OCI-LY3 (cell line): ENCODE measurements around the gene NCKAP5.

ENCODE experiments used
- H2AFZ ChIP-seq: fragments of 200-600, 300-600 bp; shearing (Covaris generic); 2 replicates; pipeline ENCODE4 v1.6.0; 2014; ENCODE audit warnings: antibody characterized with exemption, low read depth, low read length
- H3K27ac ChIP-seq: fragments of 200-600, 300-600 bp; sonication (generic); 2 replicates; pipeline ENCODE4 v1.5.1; 2014; ENCODE audit warnings: mild to moderate bottlenecking, low read length, moderate library complexity, mixed read lengths
- H3K27me3 ChIP-seq: fragments of 200-600, 300-600 bp; sonication (generic); 2 replicates; pipeline ENCODE4 v1.6.1; 2014; ENCODE audit warnings: low read depth, low read length, mixed read lengths
- H3K36me3 ChIP-seq: fragments of 200-600, 300-600 bp; sonication (generic); replicated peaks from 2 replicates; pipeline ENCODE3; 2014; ENCODE audit warnings: low read depth, low read length, mixed read lengths
- H3K4me1 ChIP-seq: fragments of 300-600, 200-600 bp; sonication (generic); 2 replicates; pipeline ENCODE4 v1.6.1; 2014; ENCODE audit warnings: low read length, mixed read lengths
- H3K4me2 ChIP-seq: fragments of 200-600, 300-600 bp; sonication (generic); 2 replicates; pipeline ENCODE4 v1.6.1; 2014; ENCODE audit warnings: low read length, mixed read lengths
- H3K4me3 ChIP-seq: fragments of 300-600, 200-600 bp; sonication (generic); 2 replicates; pipeline ENCODE4 v1.5.1; 2014; ENCODE audit warnings: antibody characterized with exemption, mild to moderate bottlenecking, low read length, moderate library complexity
- H3K79me2 ChIP-seq: fragments of 300-600, 200-600 bp; shearing (Covaris generic); 2 replicates; pipeline ENCODE4 v1.6.1; 2014; ENCODE audit warnings: mild to moderate bottlenecking, low read length, mixed read lengths
- H3K9ac ChIP-seq: fragments of 300-600, 200-600 bp; shearing (Covaris generic); 2 replicates; pipeline ENCODE4 v1.6.0; 2014; ENCODE audit warnings: mild to moderate bottlenecking, low read length, moderate library complexity
- H3K9me3 ChIP-seq: fragments of 200-600, 300-600 bp; shearing (Covaris generic); 2 replicates; pipeline ENCODE4 v1.6.1; 2014; ENCODE audit warnings: low read length, mixed read lengths; ENCODE audit not compliant: insufficient read depth
- H4K20me1 ChIP-seq: fragments of 200-600, 300-600 bp; sonication (generic); 2 replicates; pipeline ENCODE4 v1.6.1; 2016; ENCODE audit warnings: low read length, mixed read lengths; ENCODE audit not compliant: insufficient read depth
- EZH2phosphoT487 ChIP-seq: fragments of 200-600 bp; shearing (Covaris generic); IDR thresholded peaks from 2 replicates; pipeline ENCODE4 v1.6.1; 2018; ENCODE audit warnings: antibody characterized with exemption, mixed run types, low read depth
- TF ChIP-seq, protein P1 (sequence below): fragments of 200-600, 300-600 bp; sonication (generic); IDR thresholded peaks from 2 replicates; pipeline ENCODE4 v1.5.1; 2014; ENCODE audit warnings: antibody characterized with exemption, low read length, low read depth

NCKAP5 gene

DNA sequence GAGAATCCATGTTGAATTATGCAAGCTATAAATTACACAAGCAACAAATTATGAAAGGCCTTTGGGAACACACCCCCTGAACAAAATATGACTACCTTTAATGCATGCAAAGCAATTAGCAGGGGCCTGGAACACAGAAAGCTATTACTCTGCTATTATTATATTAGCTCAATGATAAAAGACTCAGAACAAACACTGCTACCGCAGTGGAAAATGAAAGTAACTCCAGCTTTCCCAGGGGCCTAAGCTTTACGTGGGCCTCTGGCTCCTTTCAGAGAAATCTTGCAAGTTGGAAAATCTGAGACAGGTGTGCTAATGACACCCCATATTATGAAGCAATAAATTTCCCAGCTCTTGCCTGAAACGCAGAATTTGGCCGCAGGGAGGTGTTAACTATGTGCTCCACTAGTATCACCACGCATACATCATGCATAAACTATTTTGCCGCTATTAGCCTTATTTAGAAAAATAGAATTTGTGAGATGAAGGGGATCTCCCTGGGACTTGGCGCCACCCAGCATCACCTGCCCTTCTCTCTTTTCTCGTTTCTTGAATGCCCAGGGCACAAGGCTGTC lies 576.7 kb downstream of the NCKAP5 start:
- TF ChIP-seq, protein P1, sequence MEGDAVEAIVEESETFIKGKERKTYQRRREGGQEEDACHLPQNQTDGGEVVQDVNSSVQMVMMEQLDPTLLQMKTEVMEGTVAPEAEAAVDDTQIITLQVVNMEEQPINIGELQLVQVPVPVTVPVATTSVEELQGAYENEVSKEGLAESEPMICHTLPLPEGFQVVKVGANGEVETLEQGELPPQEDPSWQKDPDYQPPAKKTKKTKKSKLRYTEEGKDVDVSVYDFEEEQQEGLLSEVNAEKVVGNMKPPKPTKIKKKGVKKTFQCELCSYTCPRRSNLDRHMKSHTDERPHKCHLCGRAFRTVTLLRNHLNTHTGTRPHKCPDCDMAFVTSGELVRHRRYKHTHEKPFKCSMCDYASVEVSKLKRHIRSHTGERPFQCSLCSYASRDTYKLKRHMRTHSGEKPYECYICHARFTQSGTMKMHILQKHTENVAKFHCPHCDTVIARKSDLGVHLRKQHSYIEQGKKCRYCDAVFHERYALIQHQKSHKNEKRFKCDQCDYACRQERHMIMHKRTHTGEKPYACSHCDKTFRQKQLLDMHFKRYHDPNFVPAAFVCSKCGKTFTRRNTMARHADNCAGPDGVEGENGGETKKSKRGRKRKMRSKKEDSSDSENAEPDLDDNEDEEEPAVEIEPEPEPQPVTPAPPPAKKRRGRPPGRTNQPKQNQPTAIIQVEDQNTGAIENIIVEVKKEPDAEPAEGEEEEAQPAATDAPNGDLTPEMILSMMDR = no peak
- TF ChIP-seq EZH2phosphoT487 = no peak

DNA sequence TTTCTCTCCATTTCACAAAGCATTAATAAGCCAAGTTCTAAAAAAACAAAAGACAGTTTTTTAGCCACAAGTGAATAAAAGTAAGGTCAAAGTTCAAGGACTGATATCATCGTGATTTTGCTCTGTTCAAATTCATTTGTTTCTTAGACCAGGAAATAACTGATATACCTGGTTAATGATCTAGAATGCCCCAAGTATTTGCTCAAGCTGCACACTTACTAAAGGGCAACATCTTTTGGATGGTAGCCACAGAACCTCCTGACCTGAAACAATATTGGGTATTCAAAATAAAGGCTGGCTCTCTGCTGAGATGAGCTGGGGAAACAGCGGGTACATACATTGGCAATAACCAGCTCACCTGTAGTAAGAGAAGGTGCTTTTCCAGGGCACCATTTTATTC lies 583.5 kb downstream of the NCKAP5 start:
- H3K27ac ChIP-seq = no peak overlapping the region
- no peaks in the 10 kb centered on the region for H3K79me2 ChIP-seq
- no peak overlapping the region for H3K9ac ChIP-seq
- H4K20me1 ChIP-seq = no peaks in the 10 kb centered on the region
- H3K4me3 ChIP-seq = no peak overlapping the region
- peaks cover 7% of the 10 kb centered on the region; the same call in 1 of the 2 replicates for H3K4me1 ChIP-seq
- H3K9me3 ChIP-seq = no peaks in the 10 kb centered on the region
- no peak overlapping the region for H3K4me2 ChIP-seq
- no peaks in the 10 kb centered on the region for H3K36me3 ChIP-seq
- H2AFZ ChIP-seq = no peak overlapping the region
- H3K27me3 ChIP-seq = no peaks in the 10 kb centered on the region
- TF ChIP-seq EZH2phosphoT487 = no peak
- TF ChIP-seq, protein P1 = no peak

More for the DNA sequence above, 576.7 kb downstream of the NCKAP5 start:
- H3K4me2 ChIP-seq = 0 out of 2 replicates have a peak overlapping the region, but pooled peaks have one; percentile 16
- no peak overlapping the region for H2AFZ ChIP-seq
- H3K27me3 ChIP-seq = no peaks in the 10 kb centered on the region
- no peak overlapping the region for H3K9ac ChIP-seq
- H3K27ac ChIP-seq = no peak overlapping the region
- no peaks in the 10 kb centered on the region for H3K9me3 ChIP-seq
- H3K36me3 ChIP-seq = no peaks in the 10 kb centered on the region
- H3K4me3 ChIP-seq = no peak overlapping the region
- H4K20me1 ChIP-seq = no peaks in the 10 kb centered on the region
- H3K4me1 ChIP-seq = peaks cover 11% of the 10 kb centered on the region; the same call in 1 of the 2 replicates
- no peaks in the 10 kb centered on the region for H3K79me2 ChIP-seq

- H3K9ac ChIP-seq = no peak overlapping the region
- H3K36me3 ChIP-seq = no peaks in the 10 kb centered on the region
- H3K27me3 ChIP-seq = no peaks in the 10 kb centered on the region
- H4K20me1 ChIP-seq = no peaks in the 10 kb centered on the region
- TF ChIP-seq, protein P1 = no peak
- no peak for TF ChIP-seq EZH2phosphoT487
- H3K27ac ChIP-seq = no peak overlapping the region
- H2AFZ ChIP-seq = no peak overlapping the region
- H3K9me3 ChIP-seq = no peaks in the 10 kb centered on the region
- no peak overlapping the region for H3K4me2 ChIP-seq
- peaks cover 7% of the 10 kb centered on the region; the same call in 1 of the 2 replicates for H3K4me1 ChIP-seq
- H3K4me3 ChIP-seq = no peak overlapping the region
- H3K79me2 ChIP-seq = no peaks in the 10 kb centered on the region
These were observed 588.0 kb downstream of the NCKAP5 start for GRCh38 chr2:132980304-132980703.

DNA sequence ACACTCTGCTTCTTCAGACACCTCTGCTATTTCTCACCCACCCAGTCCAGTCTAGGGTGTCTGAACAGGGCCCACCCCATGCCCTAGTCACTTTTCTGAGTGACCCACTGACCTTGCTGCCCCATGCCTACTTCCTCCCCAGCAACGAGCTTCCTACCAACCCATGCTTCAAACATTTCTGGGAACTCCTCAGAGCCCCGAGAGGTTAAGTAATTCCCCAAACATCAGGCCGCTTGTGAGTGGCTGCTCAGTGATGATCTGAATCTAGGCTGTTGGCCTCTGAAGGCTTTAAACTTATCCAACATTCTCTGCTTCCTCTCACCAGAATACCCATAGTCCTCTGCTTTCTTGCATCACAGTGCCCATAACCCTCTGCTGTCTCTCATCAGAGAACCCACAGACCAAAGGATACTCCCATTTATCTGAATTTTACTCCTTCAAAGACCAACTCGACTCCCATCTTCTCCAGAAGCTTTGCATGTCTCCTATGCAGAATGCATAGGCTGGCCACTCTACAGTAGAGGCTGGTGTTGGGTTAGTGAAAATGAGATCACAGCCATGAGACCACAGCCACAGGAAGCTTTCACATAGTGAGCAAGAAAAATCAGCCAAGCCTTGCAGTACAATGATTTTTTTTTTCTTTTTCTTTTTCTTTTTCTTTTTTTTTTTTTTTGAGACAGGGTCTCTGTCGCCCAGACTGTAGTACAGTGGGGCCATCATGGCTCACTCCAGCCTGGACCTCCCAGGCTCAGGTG lies 588.7 kb downstream of the NCKAP5 start:
- Histone ChIP-seq H3K9me3 (no peaks in the 10 kb centered on the region), H3K9ac (no peak overlapping the region), H3K27me3 (no peaks in the 10 kb centered on the region), H3K79me2 (no peaks in the 10 kb centered on the region), H3K4me2 (no peak overlapping the region), H4K20me1 (no peaks in the 10 kb centered on the region), H3K36me3 (no peaks in the 10 kb centered on the region), H3K4me1 (peaks cover 6% of the 10 kb centered on the region; the same call in 1 of the 2 replicates), H3K27ac (no peak overlapping the region), H3K4me3 (no peak overlapping the region), H2AFZ (no peak overlapping the region)
- TF ChIP-seq, protein P1 = no peak
- TF ChIP-seq EZH2phosphoT487 = no peak
